ENCODE results near the gene MDFI.

The MDFI gene

DNA sequence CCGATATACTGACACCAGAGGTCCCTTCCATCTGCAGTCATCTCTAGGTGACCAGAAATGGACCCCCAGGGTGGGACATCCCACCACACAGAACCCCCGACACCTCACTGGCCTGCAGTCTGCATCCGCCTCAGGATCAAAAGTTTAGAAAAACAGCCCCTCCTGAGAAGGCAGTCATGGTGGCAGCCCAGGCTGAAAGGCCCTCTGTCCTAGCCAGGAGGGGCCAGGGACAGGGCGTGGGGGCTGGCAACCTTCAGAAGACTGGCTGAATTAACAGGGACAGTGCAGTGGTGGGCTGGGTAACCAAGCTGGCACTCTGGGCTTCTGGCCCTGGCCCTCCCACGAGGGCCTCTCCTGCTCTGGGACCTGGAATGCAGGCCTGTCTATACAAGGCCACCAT is 34.3 kb upstream of the MDFI start:
- DNase-seq: no peak
- peaks cover 32% of the 10 kb centered on the region for H3K4me1 Mint-ChIP-seq
- H3K27me3 Mint-ChIP-seq (ENCODE audit: low read depth, poor library complexity): peaks cover 23% of the 10 kb centered on the region
- no peak overlapping the region for H3K4me3 Mint-ChIP-seq
- peaks cover 8% of the 10 kb centered on the region for H3K36me3 Mint-ChIP-seq (ENCODE audit: low read depth)
- TF ChIP-seq, protein P1, sequence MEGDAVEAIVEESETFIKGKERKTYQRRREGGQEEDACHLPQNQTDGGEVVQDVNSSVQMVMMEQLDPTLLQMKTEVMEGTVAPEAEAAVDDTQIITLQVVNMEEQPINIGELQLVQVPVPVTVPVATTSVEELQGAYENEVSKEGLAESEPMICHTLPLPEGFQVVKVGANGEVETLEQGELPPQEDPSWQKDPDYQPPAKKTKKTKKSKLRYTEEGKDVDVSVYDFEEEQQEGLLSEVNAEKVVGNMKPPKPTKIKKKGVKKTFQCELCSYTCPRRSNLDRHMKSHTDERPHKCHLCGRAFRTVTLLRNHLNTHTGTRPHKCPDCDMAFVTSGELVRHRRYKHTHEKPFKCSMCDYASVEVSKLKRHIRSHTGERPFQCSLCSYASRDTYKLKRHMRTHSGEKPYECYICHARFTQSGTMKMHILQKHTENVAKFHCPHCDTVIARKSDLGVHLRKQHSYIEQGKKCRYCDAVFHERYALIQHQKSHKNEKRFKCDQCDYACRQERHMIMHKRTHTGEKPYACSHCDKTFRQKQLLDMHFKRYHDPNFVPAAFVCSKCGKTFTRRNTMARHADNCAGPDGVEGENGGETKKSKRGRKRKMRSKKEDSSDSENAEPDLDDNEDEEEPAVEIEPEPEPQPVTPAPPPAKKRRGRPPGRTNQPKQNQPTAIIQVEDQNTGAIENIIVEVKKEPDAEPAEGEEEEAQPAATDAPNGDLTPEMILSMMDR (IDR thresholded peaks at IDR 0.05): no peak
- no peaks in the 10 kb centered on the region for H3K9me3 Mint-ChIP-seq
- H3K27ac Mint-ChIP-seq: no peak overlapping the region

DNA sequence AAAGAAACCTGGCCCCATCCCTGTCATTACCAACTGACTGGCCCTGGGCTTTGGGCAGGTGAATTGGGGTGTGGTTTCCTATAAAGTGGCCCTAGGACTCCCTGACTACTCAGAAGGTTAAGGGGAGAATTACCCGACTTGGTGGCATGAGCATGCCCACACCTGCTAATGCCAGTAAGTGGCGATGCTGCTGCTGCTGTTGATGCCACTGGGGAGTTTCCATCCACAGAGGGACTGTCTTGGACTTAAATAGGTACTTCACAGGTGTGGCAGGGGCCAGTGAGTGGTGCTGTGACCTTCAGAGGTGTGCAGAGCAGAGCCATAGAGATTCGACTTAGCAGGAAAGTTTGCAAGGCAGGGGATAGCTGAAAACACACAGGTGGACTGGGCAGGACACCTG is 32.6 kb upstream of the MDFI start:
- peaks cover 4% of the 10 kb centered on the region for H3K36me3 Mint-ChIP-seq (ENCODE audit: low read depth)
- H3K27ac Mint-ChIP-seq: no peak overlapping the region
- H3K4me3 Mint-ChIP-seq: no peak overlapping the region
- peaks cover 20% of the 10 kb centered on the region for H3K27me3 Mint-ChIP-seq (ENCODE audit: low read depth, poor library complexity)
- H3K4me1 Mint-ChIP-seq: peaks cover 28% of the 10 kb centered on the region
- TF ChIP-seq, protein P1 (IDR thresholded peaks at IDR 0.05): no peak
- DNase-seq: no peak
- H3K9me3 Mint-ChIP-seq: peaks cover 1% of the 10 kb centered on the region

DNA sequence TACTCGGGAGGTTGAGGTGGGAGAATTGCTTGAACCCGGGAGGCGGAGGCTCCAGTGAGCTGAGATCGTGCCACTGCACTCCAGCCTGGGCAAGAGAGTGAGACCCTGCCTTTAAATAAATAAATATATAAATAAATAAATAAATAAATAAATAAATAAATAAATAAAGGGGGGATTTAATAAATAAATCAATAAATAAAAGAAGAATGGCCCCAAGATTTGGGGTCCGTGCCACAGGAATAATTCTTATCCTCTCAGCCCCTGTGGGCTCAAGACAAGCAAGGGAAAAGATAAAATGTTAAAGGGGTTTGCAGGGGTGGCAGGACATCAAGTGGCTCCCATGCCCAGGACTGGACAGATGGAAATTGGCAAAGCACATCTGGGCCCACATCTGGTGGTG is 31.2 kb upstream of the MDFI start:
- TF ChIP-seq, protein P1 (IDR thresholded peaks at IDR 0.05): no peak
- Mint-ChIP-seq H3K9me3 (peaks cover 14% of the 10 kb centered on the region), H3K27ac (no peak overlapping the region), H3K27me3 (ENCODE audit: low read depth, poor library complexity) (peaks cover 25% of the 10 kb centered on the region), H3K4me1 (peaks cover 20% of the 10 kb centered on the region), H3K36me3 (ENCODE audit: low read depth) (no peaks in the 10 kb centered on the region), H3K4me3 (no peak overlapping the region)
- no peak for DNase-seq

DNA sequence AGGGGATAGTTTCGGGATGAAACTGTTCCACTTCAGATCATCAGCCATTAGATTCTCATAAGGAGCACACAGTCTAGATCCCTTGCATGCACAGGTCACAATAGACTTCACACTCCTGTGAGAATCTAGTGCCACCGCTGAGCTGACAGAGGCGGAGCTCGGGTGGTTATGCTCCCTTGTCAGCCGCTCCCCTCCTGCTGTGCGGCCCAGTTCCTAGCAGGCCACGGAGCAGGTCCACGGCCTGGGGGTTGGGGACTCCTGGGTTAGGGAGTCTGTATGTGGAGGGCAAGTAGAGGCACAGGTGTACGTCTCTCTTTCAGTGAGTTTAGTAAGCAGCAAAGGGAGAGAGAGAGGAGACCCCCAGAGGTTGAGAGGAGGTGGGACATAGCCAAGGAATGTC is 30.5 kb upstream of the MDFI start:
- DNase-seq: no peak
- Mint-ChIP-seq H3K36me3 (ENCODE audit: low read depth) (peaks cover 5% of the 10 kb centered on the region), H3K4me1 (peaks cover 13% of the 10 kb centered on the region)

DNA sequence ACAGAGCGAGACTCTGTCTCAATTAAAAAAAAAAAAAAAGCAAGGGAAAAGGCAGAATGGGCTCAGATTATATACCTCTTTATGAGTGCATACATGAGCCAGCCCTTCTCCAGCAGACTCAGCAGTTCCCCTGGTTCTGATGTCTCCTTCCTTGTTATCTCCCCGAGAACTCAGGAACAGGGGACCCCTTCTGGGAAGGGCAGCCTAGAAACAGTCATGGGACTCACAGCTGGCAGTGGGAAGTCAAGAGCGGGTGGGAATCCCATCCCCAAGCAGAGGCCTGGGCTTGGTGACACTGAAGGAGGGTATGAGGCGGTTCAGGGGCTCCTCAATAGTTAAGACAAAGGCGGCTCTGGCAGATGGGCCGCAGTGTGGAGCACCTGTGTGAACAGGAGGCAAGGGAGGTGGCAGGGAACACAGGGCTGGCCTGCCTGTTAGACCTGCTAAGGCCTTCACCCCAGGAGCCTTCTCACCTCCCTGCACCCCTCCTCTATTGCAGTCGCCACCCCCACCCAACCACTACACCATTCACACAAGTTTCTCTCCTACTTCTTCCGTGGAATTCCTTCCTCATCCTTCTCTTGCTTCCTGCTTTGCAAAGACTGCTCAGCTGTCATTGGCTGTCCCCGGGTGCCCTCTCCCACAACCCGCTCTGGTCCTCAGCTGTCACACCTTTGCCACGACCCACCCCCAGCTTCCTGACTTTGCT is 29.7 kb upstream of the MDFI start:
- H3K27me3 Mint-ChIP-seq (ENCODE audit: low read depth, poor library complexity): peaks cover 25% of the 10 kb centered on the region
- H3K4me1 Mint-ChIP-seq: peaks cover 5% of the 10 kb centered on the region
- no peak overlapping the region for H3K27ac Mint-ChIP-seq
- TF ChIP-seq, protein P1 (IDR thresholded peaks at IDR 0.05): no peak
- H3K9me3 Mint-ChIP-seq: peaks cover 28% of the 10 kb centered on the region
- peaks cover 6% of the 10 kb centered on the region for H3K36me3 Mint-ChIP-seq (ENCODE audit: low read depth)
- no peak overlapping the region for H3K4me3 Mint-ChIP-seq
- DNase-seq: no peak

More for the DNA sequence above, 30.5 kb upstream of the MDFI start:
- H3K9me3 Mint-ChIP-seq: peaks cover 20% of the 10 kb centered on the region
- H3K27me3 Mint-ChIP-seq (ENCODE audit: low read depth, poor library complexity): peaks cover 25% of the 10 kb centered on the region
- no peak overlapping the region for H3K4me3 Mint-ChIP-seq
- TF ChIP-seq, protein P1 (IDR thresholded peaks at IDR 0.05): no peak
- H3K27ac Mint-ChIP-seq: no peak overlapping the region

DNA sequence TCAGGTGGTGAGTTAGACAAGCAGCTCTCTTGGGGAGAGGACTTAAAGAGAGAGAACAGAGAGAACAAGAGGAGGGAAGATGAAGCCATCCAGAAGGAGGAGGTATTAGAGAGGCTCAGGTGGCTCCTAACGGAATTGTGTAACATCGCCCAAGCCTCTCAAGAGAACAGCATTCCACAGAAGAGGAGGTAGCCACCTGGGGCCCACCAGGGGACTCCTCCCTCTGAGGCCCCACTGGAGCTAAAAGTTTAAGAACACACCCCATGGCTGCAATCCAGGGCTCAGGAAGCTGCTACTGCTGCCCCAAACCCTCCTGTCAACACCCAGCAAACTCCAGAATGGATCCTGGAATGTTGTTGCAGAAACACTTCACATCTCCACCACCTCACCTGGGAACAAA is 23.6 kb upstream of the MDFI start:
- TF ChIP-seq, protein P1 (IDR thresholded peaks at IDR 0.05): no peak
- Mint-ChIP-seq H3K4me3 (no peak overlapping the region), H3K9me3 (peaks cover 52% of the 10 kb centered on the region), H3K4me1 (peaks cover 12% of the 10 kb centered on the region), H3K27me3 (ENCODE audit: low read depth, poor library complexity) (peaks cover 19% of the 10 kb centered on the region), H3K36me3 (ENCODE audit: low read depth) (peaks cover 16% of the 10 kb centered on the region), H3K27ac (no peak overlapping the region)
- no peak for DNase-seq

All from nephron progenitor cell (in vitro differentiated cells).